SU-DHL-6 (cell line): ENCODE data around the gene GPHB5.

ENCODE experiments used
- EZH2phosphoT487 ChIP-seq: fragments of 200-600 bp; sonication (generic), shearing (Covaris generic); conservative IDR thresholded peaks from 2 replicates; pipeline ENCODE4 v1.6.1; 2018; ENCODE audit warnings: mild to moderate bottlenecking, antibody characterized with exemption, low read length, moderate library complexity, mixed read lengths
- TF ChIP-seq, protein P1 (sequence below): fragments of 200-600 bp; sonication (generic); IDR thresholded peaks from one replicate; pipeline ENCODE4 v1.5.1; 2017; ENCODE audit warnings: antibody characterized with exemption, mild to moderate bottlenecking, low read length, moderate library complexity; ENCODE audit not compliant: insufficient read depth, poor library complexity, severe bottlenecking

- TF ChIP-seq, protein P1, sequence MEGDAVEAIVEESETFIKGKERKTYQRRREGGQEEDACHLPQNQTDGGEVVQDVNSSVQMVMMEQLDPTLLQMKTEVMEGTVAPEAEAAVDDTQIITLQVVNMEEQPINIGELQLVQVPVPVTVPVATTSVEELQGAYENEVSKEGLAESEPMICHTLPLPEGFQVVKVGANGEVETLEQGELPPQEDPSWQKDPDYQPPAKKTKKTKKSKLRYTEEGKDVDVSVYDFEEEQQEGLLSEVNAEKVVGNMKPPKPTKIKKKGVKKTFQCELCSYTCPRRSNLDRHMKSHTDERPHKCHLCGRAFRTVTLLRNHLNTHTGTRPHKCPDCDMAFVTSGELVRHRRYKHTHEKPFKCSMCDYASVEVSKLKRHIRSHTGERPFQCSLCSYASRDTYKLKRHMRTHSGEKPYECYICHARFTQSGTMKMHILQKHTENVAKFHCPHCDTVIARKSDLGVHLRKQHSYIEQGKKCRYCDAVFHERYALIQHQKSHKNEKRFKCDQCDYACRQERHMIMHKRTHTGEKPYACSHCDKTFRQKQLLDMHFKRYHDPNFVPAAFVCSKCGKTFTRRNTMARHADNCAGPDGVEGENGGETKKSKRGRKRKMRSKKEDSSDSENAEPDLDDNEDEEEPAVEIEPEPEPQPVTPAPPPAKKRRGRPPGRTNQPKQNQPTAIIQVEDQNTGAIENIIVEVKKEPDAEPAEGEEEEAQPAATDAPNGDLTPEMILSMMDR = no peak
- no peak for TF ChIP-seq EZH2phosphoT487
Observed at GRCh38 chr14:63267171-63267570, 51.6 kb downstream of the GPHB5 start.
